HG03097 (cell line): ENCODE measurements around the gene NUBPL.
"Not testable (repeated sequence)": the region's sequence is repeated elsewhere in the genome, so short reads cannot be mapped to it uniquely, and the experiment has no call there.

Source experiments
- ATAC-seq: cut with Tn5 transposase; IDR thresholded peaks from one replicate; pipeline ENCODE4 v1.9.1; 2021; ENCODE audit not compliant: unreplicated experiment, low FRiP score

Gene NUBPL

GRCh38 chr14:31788340-31788739 is 227.1 kb downstream of the NUBPL start:
- no peak for ATAC-seq

DNA sequence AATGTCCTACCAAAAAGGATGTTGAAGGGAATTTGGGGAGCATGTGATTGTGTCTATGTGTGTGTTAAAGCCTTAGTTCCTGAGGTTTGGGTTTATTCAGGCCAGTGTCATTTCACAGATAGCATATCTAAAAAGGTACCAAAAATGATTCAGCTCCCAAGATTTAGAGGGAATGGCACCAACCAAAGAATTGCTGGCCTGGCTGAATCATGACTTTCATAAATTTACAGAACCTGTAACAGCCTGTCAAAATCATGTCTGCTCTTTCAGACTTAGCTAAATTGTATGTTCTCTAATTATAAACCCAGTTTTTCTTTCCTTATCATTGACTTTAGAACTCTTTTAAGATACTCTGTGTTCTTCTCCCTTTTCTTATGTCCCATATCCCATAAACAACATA is 231.5 kb downstream of the NUBPL start:
- ATAC-seq, result no peak

DNA sequence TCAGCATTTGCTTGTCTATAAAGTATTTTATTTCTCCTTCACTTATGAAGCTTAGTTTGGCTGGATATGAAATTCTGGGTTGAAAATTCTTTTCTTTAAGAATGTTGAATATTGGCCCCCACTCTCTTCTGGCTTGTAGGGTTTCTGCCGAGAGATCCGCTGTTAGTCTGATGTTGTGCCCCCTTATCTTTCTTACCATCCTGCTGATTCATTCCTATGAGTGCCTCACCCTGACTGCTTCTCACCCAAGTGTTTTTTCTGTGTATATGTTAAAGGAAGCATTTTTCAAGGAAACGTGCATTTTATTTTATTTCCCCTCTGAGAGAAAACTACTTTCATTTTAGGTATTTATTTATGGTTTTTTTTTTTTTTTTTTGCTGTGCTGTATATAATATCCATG is 236.7 kb downstream of the NUBPL start:
- not testable (repeated sequence) for ATAC-seq

DNA sequence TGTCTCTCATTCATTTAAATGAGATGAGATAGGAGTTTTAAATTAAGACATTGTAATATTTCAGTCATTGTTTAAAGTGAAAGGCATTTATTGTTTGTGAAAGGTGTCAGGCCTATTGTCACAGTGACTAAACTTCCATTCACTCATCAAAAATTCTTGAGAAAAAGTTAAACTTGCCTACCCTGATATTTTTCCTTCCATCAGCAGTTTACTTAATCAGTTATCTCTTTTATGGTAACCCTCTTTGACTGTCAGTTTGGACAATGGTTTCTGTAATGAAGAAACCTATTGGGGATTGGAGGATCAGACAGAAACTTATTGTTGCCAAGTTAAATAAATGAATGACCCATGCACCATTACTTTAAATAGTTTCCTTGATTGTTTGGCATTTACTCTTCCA is 241.6 kb downstream of the NUBPL start:
- no peak for ATAC-seq

DNA sequence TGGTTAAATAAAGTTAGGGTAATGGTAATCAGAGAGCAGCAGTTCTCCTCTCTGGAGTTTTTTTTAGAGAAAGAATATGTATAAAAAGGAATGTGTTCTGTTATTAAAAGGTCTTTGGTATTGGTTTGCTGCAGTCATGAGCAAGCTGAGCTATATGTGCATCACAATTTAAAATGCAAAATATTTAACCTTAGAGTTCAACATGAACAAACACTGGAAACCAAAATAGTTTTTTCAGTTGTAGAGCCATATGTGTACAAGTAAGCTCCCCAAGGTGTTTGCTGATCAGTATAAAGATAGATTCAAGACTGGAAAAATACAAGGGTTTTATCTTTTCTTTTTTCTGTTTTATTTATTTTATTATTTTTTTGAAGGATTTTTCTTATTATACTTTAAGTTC is 245.0 kb downstream of the NUBPL start:
- no peak for ATAC-seq

GRCh38 chr14:31811693-31812628 is 250.8 kb downstream of the NUBPL start:
- ATAC-seq, result not testable (repeated sequence)

DNA sequence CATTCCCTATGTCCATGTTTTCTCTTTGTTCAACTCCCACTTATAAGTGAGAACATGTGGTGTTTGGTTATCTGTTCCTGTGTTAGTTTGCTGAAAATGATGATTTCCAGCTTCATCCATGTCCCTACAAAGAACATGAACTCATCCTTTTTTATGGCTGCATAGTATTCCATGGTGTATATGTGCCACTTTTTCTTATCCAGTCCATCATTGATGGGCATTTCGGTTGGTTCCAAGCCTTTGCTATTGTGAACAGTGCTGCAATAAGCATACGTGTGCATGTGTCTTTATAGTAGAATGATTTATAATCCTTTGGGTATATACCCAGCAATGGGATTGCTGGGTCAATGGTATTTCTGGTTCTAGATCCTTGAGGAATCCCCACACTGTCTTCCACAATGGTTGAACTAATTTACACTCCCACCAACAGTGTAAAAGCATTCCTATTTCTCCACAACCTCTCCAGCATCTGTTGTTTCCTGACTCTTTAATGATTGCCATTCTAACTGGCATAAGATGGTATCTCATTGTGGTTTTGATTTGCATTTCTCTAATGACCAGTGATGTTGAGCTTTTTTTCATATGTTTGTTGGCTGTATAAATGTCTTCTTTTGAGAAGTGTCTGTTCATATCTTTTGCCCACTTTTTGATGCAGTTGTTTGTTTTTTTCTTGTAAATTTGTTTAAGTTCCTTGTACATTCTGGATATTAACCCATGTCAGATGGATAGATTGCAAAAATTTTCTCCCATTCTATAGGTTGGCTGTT is 252.7 kb downstream of the NUBPL start:
- not testable (repeated sequence) for ATAC-seq

DNA sequence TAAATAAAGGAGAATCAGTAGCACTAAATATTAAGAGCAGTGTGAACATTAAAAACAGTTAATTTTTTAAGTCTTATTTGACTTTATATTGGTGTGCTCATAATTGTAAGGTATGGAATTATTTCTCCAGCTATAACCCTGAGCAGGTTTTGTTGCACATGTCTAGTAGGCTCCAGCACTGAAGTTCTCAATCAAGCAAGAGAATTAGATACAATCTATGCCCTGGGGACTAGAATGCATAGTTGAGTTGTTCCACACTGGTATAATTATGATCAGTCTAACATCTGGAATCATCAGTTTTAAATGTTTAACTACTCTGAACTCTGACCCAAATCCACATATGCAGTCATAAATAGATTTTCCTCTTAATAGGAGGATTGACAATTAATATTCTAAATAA is 258.1 kb downstream of the NUBPL start:
- no peak for ATAC-seq

- ATAC-seq, result no peak
Measured at GRCh38 chr14:31825459-31825858, 264.3 kb downstream of the NUBPL start.

DNA sequence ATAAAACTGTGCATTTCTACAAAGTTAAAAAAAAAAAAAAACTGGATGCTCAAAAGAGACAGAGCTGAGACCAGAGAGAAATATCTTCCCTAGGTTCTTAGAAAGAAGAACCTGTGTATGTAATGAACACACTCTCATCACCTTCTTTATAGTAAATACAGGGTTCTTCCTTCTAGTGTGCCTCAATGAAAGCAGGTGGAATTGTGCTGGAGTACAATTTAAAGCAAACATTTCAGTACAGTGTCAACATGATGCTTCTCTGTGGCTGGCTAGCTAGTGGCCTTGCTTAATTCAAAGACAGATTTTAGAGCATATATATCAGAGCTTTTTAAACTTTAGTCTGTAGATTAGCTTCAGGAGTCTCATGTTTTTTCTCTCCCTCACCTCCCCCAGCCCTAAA is 266.1 kb downstream of the NUBPL start:
- no peak for ATAC-seq

DNA sequence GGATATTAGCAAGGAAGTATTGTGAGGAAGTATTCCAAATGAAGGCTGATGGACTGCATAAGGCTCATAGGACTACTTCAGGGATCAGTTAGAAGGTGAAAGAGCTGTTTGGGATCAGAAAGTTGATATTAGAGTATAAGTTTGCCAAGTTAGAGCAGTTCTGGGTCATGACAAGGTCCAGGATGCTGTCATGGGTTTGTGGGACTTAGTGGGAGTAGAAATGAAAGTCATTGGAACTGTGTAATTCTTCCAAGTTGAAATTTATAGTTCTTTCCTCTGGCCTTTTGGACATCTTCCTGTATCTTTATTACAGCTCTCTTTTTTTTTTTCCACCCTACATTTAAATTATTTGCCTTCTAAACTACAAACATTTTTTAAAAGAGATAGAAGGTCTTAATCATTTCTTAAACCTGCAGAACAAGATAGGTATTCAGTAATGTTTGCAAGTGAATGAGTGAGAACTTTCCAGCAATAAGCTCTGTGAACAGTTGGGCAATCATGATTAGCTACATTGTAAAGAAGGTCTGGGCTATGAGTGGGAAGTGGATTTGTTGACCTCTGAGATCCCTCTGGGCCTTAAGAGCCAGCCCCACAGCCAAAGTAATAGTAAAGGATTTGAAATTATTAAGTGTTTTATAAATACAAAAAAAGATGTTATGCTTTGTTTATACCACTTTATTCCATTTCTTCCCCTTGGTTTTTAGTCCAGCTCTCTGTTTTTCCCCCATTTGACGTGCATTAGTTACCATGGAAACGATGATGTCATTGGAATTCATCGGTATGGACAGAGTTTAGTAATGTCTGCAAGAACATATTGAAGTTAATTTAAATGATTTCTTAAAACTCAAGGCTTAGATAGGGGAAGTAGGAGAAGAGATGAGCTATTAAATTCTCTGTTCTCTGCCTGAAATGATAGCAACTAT is 268.0 kb downstream of the NUBPL start:
- ATAC-seq, result no peak

DNA sequence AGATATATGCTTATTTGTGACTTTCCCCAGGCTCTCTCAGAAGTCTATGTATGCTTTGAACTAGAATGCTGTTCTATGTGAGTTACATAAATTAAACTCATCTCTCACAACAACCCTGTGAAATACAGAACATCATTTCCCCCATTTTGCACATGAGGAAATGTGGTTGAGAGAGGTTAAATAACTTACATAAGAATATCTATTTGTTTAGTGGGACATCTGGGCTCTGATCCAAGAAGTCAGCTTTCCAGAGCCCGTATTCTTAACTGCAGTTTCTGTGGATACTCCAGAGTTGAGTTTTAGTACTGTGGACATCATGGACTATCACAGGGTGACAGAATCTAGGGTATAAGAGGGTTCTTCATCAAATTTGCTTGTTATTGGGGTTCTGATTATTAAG is 273.4 kb downstream of the NUBPL start:
- no peak for ATAC-seq

- no peak for ATAC-seq
Measured at GRCh38 chr14:31835049-31835448, 273.8 kb downstream of the NUBPL start.

DNA sequence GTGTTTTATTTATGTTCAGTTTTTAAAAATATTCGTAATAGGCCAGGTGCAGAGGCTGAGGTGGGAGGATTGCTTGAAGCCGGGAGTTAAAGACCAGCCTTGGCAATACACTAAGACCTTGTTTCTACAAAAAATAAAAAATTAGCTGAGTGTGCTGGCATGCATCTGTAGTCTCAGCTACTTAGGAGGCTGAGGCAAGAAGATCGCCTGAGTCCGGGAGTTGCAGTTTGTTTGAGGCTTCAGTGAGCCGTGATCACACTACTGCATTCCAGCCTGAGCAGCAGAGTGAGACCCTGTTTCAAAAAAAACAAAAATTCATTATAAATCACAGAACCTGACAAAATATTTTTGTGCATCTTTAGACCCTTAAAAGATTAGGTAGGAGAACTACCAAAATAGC is 275.8 kb downstream of the NUBPL start:
- ATAC-seq, result no peak

GRCh38 chr14:31842899-31843298 is 281.7 kb downstream of the NUBPL start:
- no peak for ATAC-seq

DNA sequence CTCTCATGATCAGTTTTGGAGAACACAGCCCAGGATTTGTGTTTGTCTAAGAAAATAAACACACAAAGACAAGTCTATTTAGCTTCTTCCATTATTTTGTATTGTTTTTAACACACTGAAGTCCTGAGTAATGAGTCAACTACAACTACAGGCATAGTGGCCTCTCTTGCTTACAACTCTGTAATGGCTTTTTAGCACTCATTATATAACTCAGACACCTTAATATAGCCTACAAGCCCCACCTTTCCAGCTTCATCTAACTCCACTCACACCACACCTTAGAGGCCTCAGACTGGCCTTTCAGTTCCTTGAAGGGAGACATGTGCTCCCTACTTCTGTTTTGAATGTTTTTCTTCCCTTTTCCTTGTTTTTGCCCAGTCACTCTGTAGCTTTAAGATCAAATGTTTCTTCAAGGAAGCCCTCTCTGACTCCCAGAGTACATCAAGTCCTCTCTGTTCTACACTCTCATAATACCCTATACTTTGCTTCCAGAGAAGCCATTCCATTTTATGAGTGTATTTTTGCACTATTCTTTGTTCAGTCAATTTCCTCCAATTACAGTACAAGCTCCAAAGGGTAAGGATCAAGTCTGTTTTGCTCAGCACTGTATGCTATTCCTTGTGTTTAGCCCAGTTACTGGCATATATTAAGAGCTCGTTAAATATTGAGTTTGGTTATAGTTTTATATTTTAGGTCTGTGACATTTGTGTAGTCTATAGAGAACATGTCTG is 282.3 kb downstream of the NUBPL start:
- ATAC-seq, result no peak

- no peak for ATAC-seq
Measured at GRCh38 chr14:31854508-31855075, 293.4 kb downstream of the NUBPL start.

- no peak for ATAC-seq
Measured at GRCh38 chr14:31855262-31855661, 294.1 kb downstream of the NUBPL start.

DNA sequence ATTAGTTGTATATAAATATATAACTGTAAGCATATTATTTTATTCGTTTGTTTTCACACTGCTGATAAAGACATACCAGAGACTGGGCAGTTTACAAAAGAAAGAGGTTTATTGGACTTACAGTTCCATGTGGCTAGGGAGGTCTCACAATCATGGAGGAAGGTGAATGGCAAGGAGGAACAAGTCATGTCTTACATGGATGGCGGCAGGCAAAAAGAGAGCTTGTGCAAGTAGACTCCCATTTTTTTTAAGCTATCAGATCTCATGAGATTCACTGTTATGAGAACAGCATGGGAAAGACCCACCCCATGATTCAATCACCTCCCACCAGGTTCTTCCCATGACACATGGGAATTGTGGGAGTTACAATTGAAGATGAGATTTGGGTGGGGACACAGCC is 294.8 kb downstream of the NUBPL start:
- not testable (repeated sequence) for ATAC-seq

DNA sequence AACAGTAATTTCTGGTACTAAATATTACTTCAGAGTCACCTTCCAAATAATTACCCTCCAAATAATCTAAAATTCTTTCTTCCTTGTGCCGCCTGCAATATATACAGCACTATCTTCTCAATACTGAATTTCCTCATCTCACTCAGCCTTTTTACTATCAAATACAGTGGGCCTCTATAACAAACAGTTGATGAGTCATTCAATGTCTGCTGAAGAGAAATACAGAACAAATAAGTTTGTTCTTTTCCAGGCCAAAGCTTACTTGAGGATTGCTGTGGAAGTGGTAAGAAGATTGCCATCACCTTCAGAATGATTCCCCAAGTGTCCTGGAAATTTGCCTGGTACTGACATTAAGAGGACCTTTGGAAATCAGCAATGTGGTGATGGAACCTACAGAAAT is 297.7 kb downstream of the NUBPL start:
- no peak for ATAC-seq
